NCI-H1105 (cell line): ENCODE measurements around the gene RRP8.
A peak's percentile ranks its signal among the peaks of the same experiment; 100 is the strongest.

ENCODE experiments used
- DNase-seq: peaks from one replicate; lab custom pipeline; 2025; lab: John Stamatoyannopoulos, UW

Gene RRP8

DNA sequence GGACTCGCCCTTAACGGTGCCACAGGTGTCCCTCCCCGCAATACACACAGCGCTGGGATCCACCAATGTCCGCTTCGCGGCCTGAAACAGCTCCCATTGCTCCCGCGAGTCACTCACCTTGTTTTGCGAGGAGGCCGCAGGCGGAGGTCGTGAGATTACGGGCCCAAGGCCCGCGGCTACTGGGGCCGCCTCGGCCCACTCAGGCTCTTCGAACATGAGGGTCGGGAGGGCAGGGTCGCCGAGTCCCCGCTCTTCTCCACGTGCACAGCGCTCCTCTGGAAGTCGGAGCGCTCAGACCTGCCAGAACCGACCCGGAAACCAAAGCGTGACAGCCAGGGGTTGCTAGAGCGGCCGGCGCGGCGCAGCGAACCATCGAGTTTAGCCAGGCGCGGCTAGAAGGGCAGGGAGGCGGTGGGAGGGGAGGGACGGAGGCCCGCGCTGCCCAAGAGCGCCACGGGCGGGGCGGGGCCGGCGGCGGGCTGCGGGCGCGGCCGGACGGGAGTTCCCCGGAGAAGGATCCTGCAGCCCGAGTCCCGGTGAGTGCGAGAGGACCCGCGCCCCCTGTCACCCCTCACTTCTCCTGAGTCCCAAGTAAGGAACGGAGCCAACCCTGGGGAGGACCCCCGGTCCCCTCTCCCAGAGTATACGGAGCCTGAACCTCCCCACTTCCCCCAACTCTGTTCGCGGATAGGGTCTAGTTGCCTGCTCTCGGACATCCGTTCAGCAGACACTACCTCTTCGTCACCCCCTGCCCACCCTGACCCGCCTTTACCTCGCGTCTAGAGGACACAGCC, at the start of gene RRP8, which contains the start of gene ILK:
TSS of gene RRP8 (minus strand) at position 330 of the 794 bp plus-strand sequence. CDS start at position 216, 114 bp downstream.
TSS of gene ILK (plus strand) at position 488 of the 794 bp plus-strand sequence. CDS start 498 bp downstream, outside the sequence.
- peak; percentile 84 for DNase-seq

DNA sequence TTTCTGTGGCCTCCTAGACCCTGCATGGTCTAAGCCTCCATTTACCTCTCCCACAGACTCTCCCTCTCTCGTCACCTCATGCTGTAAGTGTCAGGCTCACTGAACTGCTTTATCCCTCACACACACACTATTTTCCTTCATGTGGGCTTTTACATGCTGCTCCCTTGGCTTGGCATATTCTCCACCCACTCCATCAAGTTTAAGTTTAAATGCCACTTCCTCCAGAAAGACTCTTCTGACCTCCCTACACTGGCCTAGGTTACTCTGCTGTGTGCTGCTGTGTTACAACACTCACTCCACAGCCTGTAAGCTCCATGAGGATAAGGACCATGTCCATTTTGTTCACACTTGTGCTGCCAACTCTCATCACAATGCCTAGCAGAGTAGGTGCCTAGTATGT, 49.7 kb upstream of the RRP8 start:
- DNase-seq, result no peak

DNA sequence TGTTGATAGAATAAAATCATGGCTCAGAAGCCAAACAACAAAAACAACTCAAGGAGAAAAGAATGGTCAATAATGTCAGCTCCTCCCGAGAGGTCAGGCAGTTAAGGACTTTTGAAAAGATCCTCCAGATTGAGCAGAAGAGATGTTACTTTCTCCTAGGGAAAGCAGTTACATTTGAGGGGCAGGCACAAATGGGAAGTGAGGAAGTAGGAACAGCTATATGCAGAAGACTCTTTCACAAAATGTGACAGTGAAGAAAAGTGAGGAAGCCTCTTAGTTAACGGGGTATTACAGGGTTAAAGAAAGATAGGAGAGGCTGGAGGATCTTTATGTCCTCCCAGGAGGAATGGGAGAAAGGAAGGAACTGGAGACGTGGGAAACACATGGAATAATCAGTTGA, 48.8 kb upstream of the RRP8 start:
- no peak for DNase-seq

DNA sequence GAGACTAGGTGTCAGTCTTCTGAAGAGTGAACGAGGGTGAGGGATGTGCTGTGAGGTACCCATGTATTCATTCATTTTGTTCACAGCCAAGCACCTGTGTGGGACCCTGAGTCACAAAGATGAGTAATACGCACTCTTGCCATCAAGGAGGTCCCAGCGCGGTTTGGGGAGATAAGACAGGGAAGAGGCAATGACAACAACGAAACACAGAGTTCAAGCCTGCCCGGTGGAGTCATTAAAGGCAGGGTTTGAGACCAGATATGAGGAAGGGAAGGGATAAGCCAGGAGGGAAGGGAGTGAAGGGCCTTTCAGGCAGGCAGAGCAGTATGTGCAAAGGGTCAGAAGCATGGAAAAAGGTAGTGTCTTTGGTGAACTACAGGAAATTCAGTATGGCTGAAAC, 47.6 kb upstream of the RRP8 start:
- no peak for DNase-seq

DNA sequence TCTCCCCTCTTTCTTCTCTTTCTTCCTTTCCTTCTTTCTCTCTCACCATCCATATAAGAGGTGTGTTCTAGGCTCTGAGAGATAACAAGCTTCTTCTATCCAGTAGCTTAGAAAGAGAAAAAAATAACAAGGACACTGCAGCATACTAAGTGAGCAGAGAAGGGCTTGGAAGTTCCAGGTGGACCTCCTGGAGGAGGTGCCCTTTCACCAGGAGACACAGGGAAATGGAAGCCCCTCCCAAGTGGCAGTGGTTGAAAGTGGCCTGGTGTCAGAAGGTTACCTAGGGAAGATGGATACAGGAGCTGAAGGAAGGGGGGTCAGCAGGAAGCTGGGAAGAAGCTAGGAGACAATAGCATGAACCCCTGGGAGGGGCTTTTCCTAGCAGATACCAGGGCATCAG, 46.7 kb upstream of the RRP8 start:
- DNase-seq, result no peak

- DNase-seq, result no peak
Measured at GRCh38 chr11:6648501-6648900, 45.1 kb upstream of the RRP8 start.

DNA sequence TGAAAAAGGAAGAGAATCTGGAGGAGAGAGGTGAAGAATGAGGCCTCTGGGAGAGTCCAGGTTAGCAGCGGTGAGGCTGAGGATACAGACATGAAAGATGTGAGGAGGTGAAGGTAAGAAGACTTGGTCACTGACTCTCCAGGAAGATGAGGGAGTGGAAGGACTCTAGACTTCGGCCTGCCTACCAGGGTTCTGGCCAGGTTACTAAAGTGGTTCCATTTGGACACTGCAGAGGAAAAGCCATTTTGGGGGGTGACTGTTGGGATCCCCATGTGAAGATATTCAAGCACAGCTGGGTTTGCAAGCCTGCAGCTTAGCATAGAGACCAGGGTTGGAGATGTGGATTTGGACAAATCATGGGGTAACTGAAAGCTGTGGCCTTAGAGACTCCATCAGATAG, 44.4 kb upstream of the RRP8 start:
- no peak for DNase-seq

DNA sequence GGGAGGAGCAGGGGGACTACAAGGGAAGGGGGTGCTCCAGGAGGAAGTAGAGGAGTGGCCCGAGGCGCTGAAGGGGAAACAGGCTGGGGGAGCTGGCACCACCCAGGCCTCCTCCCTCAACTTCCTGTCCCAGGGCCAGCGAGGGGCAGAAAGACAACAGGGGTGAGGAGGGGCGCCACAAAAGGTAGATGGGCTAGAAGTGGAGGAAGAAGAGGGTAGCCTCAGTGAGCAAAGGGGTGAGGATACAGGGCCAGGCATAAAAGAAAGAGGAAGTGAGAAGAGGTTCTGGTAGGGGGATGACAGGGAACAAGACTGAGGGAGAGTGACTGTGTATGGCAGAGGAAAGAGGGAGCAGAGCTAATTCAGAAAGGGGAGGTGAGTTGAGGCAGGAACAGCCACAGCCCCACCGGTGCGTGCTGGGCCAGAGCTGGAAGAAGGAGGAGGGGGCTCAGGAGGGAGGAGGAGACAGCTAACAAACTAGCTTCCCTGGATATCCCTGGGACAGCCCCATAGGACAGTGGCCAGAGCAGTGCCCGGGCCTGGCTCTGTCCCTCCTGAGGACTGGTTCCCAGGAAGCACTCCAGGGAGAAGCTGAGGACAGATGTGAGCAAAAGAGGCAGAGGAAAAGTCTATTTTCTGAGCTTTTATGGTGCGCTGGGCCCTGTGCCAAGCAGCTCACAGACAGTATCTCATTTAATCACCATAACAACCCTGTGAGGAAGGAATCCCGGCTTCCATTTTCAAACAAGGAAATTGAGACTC, 43.7 kb upstream of the RRP8 start:
- no peak for DNase-seq

- no peak for DNase-seq
Measured at GRCh38 chr11:6646576-6646917, 43.1 kb upstream of the RRP8 start.

GRCh38 chr11:6646071-6646470, 42.7 kb upstream of the RRP8 start:
- no peak for DNase-seq

DNA sequence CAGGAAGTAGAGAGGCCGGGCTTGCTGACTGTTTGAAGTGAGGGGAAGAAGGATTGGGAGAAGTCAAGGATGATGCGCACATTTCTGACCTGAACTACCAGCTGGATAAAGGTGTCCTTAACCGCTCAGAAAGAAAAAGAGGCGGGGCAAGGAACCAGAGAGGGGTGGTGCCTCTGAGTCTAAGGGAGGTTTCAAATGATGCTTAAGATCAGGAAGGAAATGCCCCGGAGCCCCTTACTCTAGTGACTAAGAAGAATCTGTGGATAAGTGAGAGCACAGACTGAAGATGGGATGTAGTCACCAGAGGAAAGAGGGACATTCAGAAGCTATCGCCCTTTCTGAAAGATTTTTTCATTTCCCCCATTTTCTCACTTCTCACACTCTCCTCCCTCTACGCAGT, 39.5 kb upstream of the RRP8 start:
- DNase-seq, result no peak

DNA sequence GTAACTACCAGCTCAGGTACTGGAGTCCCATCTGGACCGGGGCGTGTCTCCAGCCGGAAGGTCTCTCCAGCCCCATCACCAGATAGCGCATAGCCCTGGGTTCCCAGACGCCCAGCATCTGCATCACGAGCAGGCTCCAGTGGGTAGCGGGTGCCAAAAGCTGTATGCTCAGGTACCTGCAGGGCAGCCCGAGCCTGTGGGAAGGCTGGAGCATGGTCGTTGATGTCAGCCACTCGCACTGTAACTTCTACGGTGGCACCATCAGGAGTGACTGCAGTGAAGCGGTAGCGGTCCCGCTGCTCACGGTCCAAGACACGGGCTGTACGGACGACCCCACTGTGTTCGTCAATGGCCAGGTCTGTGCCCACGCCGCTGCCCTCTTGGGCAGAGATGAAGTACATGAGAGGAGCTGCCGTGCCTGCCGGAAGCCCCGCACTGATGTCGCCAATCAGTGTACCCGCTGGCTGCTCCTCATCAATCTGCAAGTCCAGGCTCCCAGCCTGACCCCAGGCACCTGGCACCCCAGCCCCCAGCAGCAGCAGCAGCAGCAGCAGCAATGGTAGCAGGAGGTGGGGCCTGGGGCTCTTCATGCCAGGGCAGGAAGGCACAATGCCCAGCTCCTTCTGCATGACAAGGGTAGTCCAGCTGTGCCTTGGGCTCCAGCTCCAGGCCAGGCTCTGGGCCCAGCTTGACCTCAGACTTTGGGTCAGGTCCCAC, 37.7 kb upstream of the RRP8 start:
- no peak for DNase-seq

- no peak for DNase-seq
Measured at GRCh38 chr11:6640036-6640984, 36.9 kb upstream of the RRP8 start.

DNA sequence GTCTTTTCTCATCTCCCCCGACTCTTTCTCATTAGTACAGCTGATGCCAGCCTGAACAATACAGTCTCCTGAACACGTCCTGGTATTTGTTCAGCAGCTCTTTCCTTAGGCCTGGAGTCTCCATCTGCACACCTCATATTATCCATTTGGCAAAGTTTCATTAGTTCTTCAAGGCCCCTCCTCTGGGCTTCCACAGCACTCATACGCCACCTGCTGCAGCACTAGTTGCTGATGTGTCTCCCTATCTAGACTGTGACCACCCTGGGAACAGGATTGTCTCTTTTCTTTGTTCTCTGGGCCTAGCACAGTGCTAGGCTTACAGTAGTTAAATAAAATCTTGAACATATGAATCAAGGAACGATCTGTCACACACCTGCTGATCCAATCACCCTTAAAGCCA, 35.0 kb upstream of the RRP8 start:
- DNase-seq, result no peak

DNA sequence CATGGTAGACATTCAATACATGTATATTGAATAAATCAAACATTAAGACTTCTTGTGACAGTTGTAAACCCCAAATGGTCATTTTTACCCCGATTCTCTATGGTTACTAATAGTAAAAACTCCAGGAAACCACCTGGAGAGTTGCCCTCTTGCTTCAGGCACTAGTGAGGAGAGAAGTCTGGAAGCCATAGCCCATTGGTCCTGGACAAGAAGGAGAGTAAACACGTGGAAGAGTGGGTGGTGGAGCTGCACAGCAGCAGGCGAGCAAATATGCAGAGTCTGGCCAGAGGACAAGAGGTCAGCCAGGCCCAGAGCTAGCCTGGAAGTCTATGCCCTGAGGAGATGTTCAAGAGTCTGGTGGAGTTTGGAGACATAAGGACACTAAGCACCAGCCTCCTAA, 34.5 kb upstream of the RRP8 start:
- no peak for DNase-seq

DNA sequence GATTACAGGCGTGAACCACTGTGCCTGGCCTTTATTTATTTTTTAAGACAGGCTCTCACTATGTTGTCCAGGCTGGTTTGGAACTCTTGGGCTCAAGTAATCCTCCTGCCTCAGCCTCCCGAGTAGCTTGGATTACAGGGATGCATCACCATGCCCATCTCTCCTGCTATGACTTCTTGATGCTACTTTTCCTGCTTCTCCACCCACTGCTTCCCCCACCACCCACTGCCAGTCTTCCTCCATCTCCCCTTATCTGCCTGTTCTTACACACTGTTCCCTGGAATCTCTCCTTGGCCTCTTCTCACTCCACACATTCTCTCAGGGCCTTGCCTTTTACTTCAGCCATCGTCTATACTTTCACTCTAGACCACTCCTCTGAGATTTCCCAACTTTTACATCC, 33.1 kb upstream of the RRP8 start:
- no peak for DNase-seq

DNA sequence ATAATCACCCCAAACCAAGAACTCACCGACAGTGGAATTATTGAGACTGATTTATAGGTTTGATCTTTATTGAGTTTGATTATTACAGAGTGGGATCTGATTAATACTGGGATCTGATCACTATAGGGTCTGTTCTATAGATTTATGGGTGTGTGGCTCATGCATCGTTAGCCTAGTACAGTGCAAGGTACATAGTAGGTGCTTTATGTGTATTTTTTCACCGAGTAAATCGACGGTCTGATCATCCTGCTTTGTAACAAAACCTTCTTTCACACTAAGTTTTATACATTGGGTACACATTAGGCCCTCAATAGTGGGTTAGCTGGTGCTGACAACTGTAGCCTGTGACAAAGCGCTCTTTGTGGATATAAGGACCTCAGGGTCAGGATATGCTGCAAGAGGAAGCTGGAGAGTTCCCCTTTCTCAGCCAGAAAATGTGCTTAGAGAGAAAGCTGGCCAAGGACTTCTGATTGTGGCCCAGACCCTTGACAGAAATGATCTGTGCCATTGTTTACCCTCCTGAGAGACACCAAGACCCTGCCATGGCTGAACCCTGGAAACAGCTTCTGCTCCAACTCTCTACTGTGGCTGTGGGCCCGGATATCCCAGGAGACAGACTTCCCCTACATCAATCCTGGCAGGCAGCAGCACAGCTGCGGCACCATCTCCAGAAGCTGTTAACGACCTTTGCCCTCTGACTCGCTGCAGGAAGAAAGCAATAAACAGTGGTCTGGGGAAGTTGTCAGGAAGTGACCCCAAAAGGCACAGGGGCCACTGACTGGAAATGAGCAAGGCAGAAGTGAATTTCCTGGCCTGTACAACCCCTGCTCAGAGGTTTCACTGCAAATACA, 31.9 kb upstream of the RRP8 start:
- no peak for DNase-seq

DNA sequence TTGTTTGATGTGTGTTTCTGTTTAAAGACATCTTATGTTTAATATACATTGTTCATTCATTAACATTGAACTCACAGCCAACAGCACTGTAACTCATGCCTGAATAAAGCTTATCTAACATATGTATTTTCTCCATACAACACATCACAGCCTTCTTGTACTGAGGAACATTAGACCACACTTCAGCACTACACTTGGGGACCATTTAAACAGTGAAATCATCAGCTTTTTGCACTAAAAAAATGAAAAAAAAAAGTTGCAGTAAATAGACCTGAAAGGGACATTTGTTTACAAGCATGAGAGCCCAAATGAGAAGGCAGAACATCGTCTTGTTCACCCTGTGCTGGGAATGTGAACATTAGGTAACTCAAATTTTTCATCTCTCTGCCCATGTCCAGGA, 31.1 kb upstream of the RRP8 start:
- no peak for DNase-seq

GRCh38 chr11:6633422-6634408, 30.3 kb upstream of the RRP8 start:
- no peak for DNase-seq
